NCI-H187 treated with DMSO at 0.1 percent for 48 hours (cell line): Measurements from ENCODE around the gene ECSIT.
"Not testable (repeated sequence)": the region's sequence is repeated elsewhere in the genome, so short reads cannot be mapped to it uniquely, and the experiment has no call there.

Experiments used
- DNase-seq: peaks from one replicate; lab custom pipeline; 2025; lab: John Stamatoyannopoulos, UW

Gene ECSIT

GRCh38 chr19:11528551-11529341 is at the start of gene ECSIT:
ECSIT (minus strand) TSS chr19:11529134; CDS start chr19:11519170, 9,964 bp downstream.
- peak; percentile 72 for DNase-seq

- no peak for DNase-seq
Measured at GRCh38 chr19:11577451-11578257, 48.7 kb upstream of the ECSIT start, which contains the start of gene ACP5. ACP5 (minus strand) TSS chr19:11577645; CDS start chr19:11577317, 328 bp downstream.

GRCh38 chr19:11576227-11576626 is 47.3 kb upstream of the ECSIT start:
- DNase-seq: no peak

- DNase-seq: no peak
Measured at GRCh38 chr19:11574689-11575088, 45.8 kb upstream of the ECSIT start.

DNA sequence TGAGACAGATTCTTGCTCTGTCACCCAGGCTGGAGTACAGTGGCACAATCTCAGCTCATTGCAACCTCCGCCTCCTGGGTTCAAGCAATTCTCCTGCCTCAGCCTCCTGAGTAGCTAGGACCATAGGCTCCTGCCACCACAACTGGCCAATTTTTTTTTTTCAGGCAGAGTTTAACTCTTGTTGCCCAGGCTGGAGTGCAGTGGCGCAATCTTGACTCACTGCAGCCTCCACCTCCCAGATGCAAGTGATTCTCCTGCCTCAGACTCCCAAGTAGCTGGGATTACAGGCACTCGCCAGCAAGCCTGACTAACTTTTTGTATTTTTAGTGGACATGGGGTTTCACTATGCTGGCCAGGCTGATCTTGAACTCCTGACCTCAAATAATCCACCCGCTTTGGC is 44.8 kb upstream of the ECSIT start:
- DNase-seq: not testable (repeated sequence)

- not testable (repeated sequence) for DNase-seq
Measured at GRCh38 chr19:11573354-11573753, 44.4 kb upstream of the ECSIT start.

- no peak for DNase-seq
Measured at GRCh38 chr19:11570039-11570462, 41.1 kb upstream of the ECSIT start.

DNA sequence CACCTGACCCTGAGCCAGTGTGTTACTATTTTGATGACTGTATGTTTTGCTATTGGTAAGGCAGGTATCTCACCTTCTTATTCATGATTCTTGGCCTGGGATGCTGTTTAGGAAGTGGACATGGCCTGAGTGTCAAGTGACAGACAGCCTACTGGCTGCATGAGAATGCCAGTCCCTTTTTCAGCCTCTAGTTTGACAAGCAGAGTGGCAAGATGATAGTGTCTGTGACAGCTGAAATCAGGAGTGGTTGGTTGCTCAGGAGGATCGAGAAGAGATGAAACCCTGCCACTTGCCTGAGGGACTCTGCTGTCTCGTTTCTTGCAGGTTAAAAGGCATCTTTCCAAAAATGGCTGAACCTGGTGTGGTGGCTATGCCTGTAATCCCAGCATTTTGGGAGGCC is 37.2 kb upstream of the ECSIT start:
- no peak for DNase-seq

DNA sequence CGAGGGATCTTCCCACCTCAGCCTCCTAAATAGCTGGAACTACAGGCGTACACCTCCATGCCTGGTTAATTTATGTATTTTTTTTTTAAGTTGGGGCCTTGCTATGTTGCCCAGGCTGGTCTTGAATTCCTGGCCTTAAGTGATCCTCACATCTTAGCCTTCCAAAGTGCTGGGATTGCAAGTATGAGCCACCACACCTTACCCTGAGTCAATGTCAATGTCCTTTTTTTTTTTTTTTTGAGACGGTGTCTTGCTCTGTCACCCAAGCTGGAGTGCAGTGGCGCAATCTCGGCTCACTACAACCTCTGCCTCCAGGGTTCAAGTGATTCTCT is 36.7 kb upstream of the ECSIT start:
- not testable (repeated sequence) for DNase-seq

DNA sequence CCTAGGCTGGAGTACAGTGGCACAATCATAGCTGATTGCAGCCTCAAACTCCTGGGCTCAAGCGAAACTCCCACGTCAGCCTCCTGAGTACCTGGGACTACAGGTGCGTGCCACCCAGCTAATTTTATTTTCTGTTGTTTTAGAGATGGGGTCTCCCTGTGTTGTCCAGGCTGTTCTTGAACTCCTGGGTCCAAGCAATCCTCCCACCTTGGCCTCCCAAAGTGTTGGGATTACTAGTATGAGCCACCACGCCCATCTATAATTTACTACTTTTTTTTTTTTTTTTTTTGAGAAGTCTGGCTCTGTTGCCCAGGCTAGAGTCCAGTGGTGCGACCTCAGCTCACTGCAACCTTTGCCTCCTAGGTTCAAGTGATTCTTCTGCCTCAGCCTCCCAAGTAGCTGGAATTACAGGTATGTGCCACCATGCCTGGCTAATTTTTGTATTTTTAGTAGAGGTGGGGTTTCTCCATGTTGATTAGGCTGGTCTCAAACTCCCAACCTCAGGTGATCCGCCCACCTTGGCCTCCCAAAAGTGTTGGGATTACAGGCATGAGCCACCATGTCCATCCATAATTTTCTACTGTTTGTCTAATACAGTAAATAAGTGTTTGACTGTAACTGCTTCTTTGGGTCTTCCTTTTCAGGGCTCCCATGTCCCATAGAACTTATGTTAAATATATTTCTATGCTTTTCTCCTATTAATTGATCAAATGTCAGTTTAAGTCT is 35.3 kb upstream of the ECSIT start:
- not testable (repeated sequence) for DNase-seq

GRCh38 chr19:11563532-11563931 is 34.6 kb upstream of the ECSIT start:
- DNase-seq: no peak

DNA sequence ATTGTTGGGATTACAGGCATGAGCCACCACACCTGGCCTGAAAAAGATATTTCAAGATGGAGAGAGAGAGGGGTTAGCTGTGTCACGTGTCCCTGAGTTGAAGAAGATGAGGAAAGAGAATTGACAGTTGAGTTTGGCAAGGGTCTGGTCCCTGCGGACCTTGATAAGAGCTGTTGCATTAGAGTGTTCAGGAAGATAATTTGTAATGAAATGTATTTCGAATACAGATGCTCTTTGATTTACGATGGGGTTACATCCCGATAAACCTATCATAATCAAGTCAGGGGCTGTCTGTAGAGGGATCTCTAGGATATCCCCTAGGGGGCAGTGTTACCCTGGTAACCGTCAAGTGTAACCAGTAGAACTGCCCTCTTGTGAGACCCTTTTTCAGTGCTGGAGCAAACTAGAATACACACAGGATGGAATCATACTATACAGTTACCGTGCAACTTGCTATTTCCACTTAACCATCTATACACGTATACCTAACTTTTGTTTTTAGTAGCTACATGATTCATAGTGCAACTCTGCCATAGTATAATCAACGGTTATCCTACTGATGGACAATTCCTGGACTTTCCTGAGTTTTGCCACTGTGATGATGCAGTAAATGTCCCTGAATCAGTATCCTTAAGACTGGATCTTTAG is 31.6 kb upstream of the ECSIT start:
- DNase-seq: no peak

DNA sequence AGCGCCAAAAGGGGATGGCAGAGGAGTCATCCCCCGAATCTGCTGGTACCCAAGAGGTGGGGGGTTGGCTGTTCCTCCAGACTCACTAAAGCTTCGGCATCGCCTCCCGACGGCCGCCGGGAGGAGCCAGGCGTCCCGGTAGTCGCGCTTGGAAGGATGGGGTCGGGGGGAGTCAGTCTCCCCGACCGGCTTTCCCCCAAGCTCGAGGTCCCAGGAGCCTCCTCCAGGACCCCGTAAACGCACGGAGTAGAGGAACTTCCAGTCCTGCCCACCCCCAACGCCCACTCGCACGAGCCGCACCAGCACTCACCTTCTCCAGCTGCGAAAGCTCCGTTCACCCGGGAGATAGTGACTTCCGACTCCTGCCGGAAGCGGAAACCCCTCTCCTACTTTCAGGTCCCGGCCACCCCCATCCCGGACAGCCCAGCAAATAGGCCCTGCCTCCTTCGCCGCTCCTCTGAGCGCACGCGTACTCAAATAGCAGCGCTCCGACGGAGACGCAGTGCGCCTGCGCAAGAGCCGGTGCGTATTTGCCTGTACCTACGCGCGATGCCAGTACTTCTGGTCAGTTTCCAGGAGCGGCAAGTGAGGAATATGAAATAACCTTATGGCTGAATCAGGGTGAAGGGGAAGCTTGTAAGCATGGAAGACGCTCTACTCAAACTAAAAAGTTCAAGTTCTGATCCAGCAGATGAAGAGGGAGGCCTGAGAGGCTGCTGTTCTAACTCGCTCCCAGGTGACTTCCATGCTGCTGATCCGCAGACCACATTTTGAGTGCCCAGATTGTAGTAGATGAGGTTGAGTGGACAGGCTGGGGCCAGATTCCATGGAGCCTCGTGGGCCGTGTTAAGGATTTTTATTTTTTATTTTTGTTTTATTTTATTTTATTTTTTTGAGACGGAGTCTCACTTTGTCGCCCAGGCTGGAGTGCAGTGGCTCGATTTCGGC is 30.2 kb upstream of the ECSIT start, which contains the start of gene ELOF1:
TSS of gene ELOF1 (minus strand) at position 350 of the 948 bp plus-strand sequence. CDS start 4,883 bp downstream, outside the sequence.
- peak; percentile 36 for DNase-seq

DNA sequence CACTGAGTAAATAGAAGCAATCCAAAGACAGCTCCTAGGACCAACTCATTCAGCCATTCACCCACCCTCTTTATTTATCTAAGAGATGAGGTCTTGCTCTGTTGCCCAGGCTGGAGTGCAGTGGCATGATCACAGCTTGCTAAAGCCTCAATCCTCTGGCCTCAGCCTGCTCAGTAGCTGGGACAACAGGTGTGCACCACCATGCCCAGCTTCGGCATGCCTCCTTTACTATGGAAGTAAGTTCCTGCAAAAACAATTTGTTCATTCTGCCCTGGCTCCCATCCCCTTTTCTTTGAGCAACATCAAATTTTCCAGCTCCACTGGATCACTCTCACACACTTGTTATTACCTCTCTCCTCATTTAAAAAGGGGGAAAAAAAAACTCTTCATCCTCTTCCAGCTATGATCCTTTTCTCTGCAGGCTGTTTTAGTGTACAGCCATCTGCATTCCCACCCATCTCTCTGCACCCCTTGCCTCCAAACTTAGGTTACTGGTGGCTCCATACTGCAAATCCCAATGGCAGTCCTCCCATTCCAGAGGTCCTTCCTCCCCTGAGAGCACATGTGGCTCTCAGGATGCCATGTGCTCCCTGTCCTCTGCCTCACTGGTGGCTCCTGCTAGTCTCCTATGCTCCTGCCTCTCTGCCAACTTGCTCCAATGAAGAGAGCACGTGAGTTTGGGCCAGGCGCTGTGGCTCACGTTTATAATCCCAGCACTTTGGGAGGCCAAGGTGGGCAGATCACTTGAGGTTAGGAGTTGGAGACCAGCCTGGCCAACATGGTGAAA is 27.9 kb upstream of the ECSIT start:
- no peak for DNase-seq

- no peak for DNase-seq
Measured at GRCh38 chr19:11555246-11555645, 26.3 kb upstream of the ECSIT start.

GRCh38 chr19:11554160-11554559 is 25.2 kb upstream of the ECSIT start:
- no peak for DNase-seq

DNA sequence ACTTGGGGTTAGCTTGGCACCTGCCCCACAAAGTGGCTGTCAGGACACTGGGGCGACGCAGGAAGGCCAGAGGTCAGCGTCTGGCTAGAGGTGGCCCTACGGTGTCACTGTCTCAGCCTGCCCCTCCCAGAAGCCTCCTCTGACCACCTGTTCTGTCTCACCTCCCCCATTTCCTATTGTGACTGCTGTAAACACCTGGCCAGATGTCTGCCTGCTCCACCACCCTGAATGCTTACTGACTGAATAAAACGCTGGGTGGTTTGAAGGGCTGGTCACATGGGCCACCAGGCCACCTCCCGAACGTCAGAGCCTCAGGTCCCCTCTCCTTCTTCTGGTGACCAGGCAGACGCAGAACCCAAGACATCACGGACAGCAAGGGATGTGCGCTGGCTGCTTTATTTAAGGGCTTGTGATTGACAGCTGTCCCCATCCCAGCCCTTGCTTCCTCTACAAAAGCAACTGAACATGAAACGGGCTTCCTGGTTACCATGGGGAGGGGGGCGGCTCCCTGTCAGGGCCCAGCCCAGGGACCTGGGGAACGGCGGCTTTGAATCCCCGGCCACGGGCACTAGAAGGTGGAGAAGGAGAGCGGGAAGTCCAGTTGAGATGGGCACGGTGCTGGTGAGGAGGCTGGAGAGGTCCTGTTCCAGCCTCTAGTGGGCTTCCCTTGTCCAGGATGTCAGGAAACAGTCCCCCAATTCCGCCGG is 23.9 kb upstream of the ECSIT start:
- DNase-seq: no peak

GRCh38 chr19:11551603-11552235 is 22.8 kb upstream of the ECSIT start:
- DNase-seq: no peak

GRCh38 chr19:11550265-11550664 is 21.3 kb upstream of the ECSIT start:
- no peak for DNase-seq
